Mesendoderm (in vitro differentiated cells): ENCODE results near the gene ADGRE2. TPM values are rescaled to one million over a fixed set of nuclear protein-coding genes. Genes with fewer than 3 reads are reported as not detected.
A peak's percentile ranks its signal among the peaks of the same experiment; 100 is the strongest.

Experiments
- DNase-seq: peaks from one replicate; pipeline ENCODE4 v3.0.0; 2013
- H2AK5ac ChIP-seq: 2 replicates; pipeline ENCODE4 v1.6.1; 2013; ENCODE audit warnings: low read length, inconsistent platforms
- H2BK120ac ChIP-seq: 2 replicates; pipeline ENCODE4 v1.6.1; 2013; ENCODE audit warnings: low read depth, mild to moderate bottlenecking, low read length, moderate library complexity, mixed read lengths
- H2BK15ac ChIP-seq: replicated peaks from 2 replicates; pipeline ENCODE4 v1.6.1; 2013; ENCODE audit warnings: low read depth, mild to moderate bottlenecking, moderate library complexity
- H2BK5ac ChIP-seq: 2 replicates; pipeline ENCODE4 v1.6.1; 2013; ENCODE audit warnings: low read length, inconsistent platforms
- H3K18ac ChIP-seq: 2 replicates; pipeline ENCODE4 v1.6.1; 2013; ENCODE audit warnings: mild to moderate bottlenecking, low read length, mixed read lengths
- H3K23ac ChIP-seq: one replicate; pipeline ENCODE4 v1.6.1; 2013; ENCODE audit warnings: low read length
- H3K27ac ChIP-seq: 2 replicates; pipeline ENCODE4 v1.5.1; 2013; ENCODE audit warnings: low read depth, mild to moderate bottlenecking, inconsistent platforms, low read length, moderate library complexity
- H3K27me3 ChIP-seq: 2 replicates; pipeline ENCODE4 v1.6.1; 2013; ENCODE audit warnings: low read length, control low read depth, mild to moderate bottlenecking, inconsistent platforms; ENCODE audit not compliant: insufficient read depth, poor library complexity
- H3K36me3 ChIP-seq: 2 replicates; pipeline ENCODE4 v1.6.1; 2013; ENCODE audit warnings: low read length, inconsistent platforms; ENCODE audit not compliant: control insufficient read depth, insufficient read depth
- H3K4ac ChIP-seq: one replicate; pipeline ENCODE4 v1.6.1; 2013; ENCODE audit warnings: low read depth, mild to moderate bottlenecking, low read length, moderate library complexity
- H3K4me1 ChIP-seq: 2 replicates; pipeline ENCODE4 v1.6.1; 2013; ENCODE audit warnings: low read depth, low read length, inconsistent platforms; ENCODE audit not compliant: control insufficient read depth
- H3K4me2 ChIP-seq: 2 replicates; pipeline ENCODE4 v1.6.1; 2013; ENCODE audit warnings: low read length
- H3K4me3 ChIP-seq: 2 replicates; pipeline ENCODE4 v1.5.1; 2013; ENCODE audit warnings: mild to moderate bottlenecking, low read length
- H3K56ac ChIP-seq: one replicate; pipeline ENCODE4 v1.6.1; 2013; ENCODE audit warnings: low read length
- H3K79me1 ChIP-seq: 2 replicates; pipeline ENCODE4 v1.6.1; 2013; ENCODE audit warnings: low read length, inconsistent platforms
- H3K79me2 ChIP-seq: 2 replicates; pipeline ENCODE4 v1.6.1; 2013; ENCODE audit warnings: mild to moderate bottlenecking, low read length; ENCODE audit not compliant: control insufficient read depth, insufficient read depth
- H3K9ac ChIP-seq: 2 replicates; pipeline ENCODE4 v1.6.1; 2013; ENCODE audit warnings: low read length, inconsistent platforms
- H4K5ac ChIP-seq: one replicate; pipeline ENCODE4 v1.6.1; 2013; ENCODE audit warnings: low read length
- H4K8ac ChIP-seq: one replicate; pipeline ENCODE4 v1.6.1; 2013; ENCODE audit warnings: low read depth, mild to moderate bottlenecking, control low read depth, low read length, moderate library complexity
- WGBS: extraction: QIAGEN DNeasy Blood & Tissue Kit; methylation state at CpG from one replicate; pipeline ENCODE4 v1.1.7; 2013; ENCODE audit warnings: low lambda C conversion rate, missing lambda C conversion rate; ENCODE audit not compliant: insufficient coverage; ENCODE audit errors: extremely low coverage; 5-methylcytosine and 5-hydroxymethylcytosine counted together
- small RNA-seq: library from polyadenylated mRNA; stranded (forward); fragments of <200 nt; extraction: miRNeasy Mini kit (QIAGEN cat#:217004); gene quantifications from one replicate; pipeline ENCODE3, GENCODE V24; 2013; ENCODE audit not compliant: insufficient read depth

The ADGRE2 gene

DNA sequence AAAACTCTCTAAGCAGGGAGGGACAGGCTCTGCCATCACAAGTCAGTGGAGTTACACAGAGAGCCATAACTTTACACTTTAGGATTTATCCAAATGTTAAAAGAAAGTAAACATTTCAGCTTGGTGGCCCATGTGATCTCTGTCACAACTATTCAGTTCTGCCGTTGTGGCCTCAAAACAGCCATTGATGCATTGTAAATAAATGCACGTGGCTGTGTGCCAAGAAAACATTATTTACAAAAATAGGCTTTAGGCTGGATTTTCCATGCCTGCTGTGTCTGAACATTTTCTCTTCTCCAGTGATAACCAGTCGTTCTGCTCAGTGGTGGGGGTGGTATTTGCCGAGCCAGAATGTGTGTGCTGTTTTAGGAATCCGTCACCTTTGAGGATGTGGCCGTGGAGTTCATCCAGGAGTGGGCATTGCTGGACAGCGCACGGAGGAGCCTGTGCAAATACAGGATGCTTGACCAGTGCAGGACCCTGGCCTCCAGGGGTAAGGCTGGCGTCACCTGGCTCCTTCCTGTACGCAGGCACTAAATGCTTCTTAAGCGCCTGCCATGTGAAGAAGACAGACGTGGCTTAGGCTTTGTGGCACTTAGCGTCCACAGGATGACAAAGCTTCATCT is 83.6 kb downstream of the ADGRE2 start:
- H3K36me3 ChIP-seq, result no peaks in the 10 kb centered on the region
- no peak overlapping the region for H3K4me3 ChIP-seq
- no peaks in the 10 kb centered on the region for H3K79me1 ChIP-seq
- H3K4me2 ChIP-seq, result no peak overlapping the region
- H3K23ac ChIP-seq, result no peak overlapping the region
- no CpG with 5 or more reads among the region's 13 CpGs for WGBS
- H3K27ac ChIP-seq, result no peak overlapping the region
- no peak overlapping the region for H4K5ac ChIP-seq
- no peaks in the 10 kb centered on the region for H3K4me1 ChIP-seq
- H4K8ac ChIP-seq, result no peak overlapping the region
- H3K4ac ChIP-seq, result no peak overlapping the region
- no peak for DNase-seq
- H2BK120ac ChIP-seq, result no peak overlapping the region
- H3K27me3 ChIP-seq, result no peaks in the 10 kb centered on the region
- no peak overlapping the region for H2BK5ac ChIP-seq
- no peak overlapping the region for H3K9ac ChIP-seq
- no peak overlapping the region for H2BK15ac ChIP-seq
- H3K18ac ChIP-seq, result no peak overlapping the region
- H2AK5ac ChIP-seq, result no peak overlapping the region
- H3K56ac ChIP-seq, result no peak overlapping the region
- no peaks in the 10 kb centered on the region for H3K79me2 ChIP-seq

DNA sequence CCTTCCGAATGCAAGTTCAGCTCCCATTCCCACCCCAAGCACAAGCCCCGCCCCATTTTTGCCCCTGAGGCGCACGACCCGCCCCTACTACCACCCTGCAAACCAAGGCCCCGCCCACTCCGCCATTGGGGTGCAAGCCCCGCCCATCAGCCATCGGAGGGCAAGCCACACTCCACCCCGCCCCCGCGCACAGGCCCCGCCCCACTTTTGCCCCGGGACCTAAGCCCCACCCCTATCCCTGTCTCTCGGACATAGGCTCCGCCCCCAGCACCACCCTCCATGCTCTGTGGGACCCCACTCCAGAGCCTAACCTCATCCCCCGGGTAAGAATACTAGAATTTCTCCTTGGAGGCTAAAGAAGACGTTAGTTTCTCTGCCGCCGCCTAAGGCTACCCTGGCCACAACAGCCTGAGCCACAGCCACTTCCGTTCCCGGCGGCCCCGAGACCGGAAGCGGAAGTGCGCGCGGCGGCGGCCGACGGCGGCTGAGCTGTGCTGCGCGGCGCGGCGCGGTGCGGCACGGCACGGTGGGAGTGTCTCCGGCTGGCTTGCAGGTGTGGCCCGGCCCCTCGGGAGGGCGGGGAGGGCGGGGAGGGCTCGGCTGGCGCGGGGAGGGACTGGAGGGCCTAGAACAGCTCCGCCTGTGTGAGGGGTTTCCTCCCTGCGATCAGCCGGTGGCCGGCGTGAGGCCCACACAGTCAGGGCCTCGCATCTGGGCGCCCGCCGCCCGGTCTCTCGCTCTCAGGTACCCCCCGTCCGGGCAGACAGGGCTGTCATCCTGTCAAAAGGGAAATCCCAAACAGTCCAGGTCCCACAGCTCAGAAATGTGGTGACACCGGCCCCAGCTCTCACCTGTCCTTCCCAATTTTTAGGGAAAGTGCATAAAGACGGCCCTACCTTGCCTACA is 88.5 kb downstream of the ADGRE2 start, which contains the start of gene ZNF333:
Gene ZNF333, plus strand, starts transcription at position 451 of the 906 bp plus-strand sequence. CDS start 3,444 bp downstream, outside the sequence.
- H2BK15ac ChIP-seq, result no peak within 1 kb of the TSS
- no peak within 1 kb of the TSS for H3K23ac ChIP-seq
- H4K5ac ChIP-seq, result no peak within 1 kb of the TSS
- H3K79me2 ChIP-seq, result no peaks in the 10 kb centered on the region
- H3K4me2 ChIP-seq, result peak within 1 kb of the TSS; percentile 37
- H3K4me3 ChIP-seq, result peak within 1 kb of the TSS; percentile 72
- no peak within 1 kb of the TSS for H2BK120ac ChIP-seq
- H3K27me3 ChIP-seq, result no peaks in the 10 kb centered on the region
- H2AK5ac ChIP-seq, result no peak within 1 kb of the TSS
- H3K36me3 ChIP-seq, result no peaks in the 10 kb centered on the region
- peak within 1 kb of the TSS; percentile 96 for H3K27ac ChIP-seq
- no CpG with 5 or more reads among the region's 66 CpGs for WGBS
- H3K4ac ChIP-seq, result peak within 1 kb of the TSS; percentile 74
- H3K4me1 ChIP-seq, result no peaks in the 10 kb centered on the region
- peak within 1 kb of the TSS; percentile 66 for H3K9ac ChIP-seq
- H3K18ac ChIP-seq, result peak within 1 kb of the TSS; percentile 99
- peak; percentile 94 for DNase-seq
- H4K8ac ChIP-seq, result peak within 1 kb of the TSS; percentile 76
- peak within 1 kb of the TSS; percentile 87 for H3K56ac ChIP-seq
- H2BK5ac ChIP-seq, result no peak within 1 kb of the TSS
- no peaks in the 10 kb centered on the region for H3K79me1 ChIP-seq

DNA sequence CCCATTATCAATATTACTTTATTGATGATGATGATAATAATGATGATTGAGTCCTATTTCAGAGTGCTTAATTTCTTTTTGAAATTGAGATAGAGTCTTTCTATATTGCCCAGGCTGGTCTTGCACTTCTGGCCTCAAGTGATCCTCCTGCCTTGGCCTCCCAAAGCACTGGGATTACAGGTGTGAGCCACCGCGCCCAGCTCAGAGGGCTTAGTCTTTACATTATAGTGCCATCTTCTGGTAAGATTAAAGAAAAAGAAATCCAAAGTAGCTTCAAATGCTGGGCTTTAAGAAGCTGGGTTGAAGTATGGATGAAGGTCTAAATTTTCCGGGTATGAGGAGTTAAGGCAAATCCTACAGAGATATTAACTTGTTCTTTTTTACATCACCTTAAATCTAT is 91.9 kb downstream of the ADGRE2 start:
- Histone ChIP-seq H3K27me3 (no peaks in the 10 kb centered on the region), H2AK5ac (no peak overlapping the region), H2BK120ac (no peak overlapping the region), H3K9ac (no peak overlapping the region), H3K36me3 (no peaks in the 10 kb centered on the region), H3K4me1 (no peaks in the 10 kb centered on the region), H2BK5ac (no peak overlapping the region), H3K27ac (no peak overlapping the region), H3K23ac (no peak overlapping the region), H3K56ac (no peak overlapping the region), H4K8ac (no peak overlapping the region), H3K18ac (no peak overlapping the region), H4K5ac (no peak overlapping the region), H3K4me2 (no peak overlapping the region), H3K79me1 (no peaks in the 10 kb centered on the region), H3K4me3 (no peak overlapping the region), H3K4ac (no peak overlapping the region), H2BK15ac (no peak overlapping the region), H3K79me2 (no peaks in the 10 kb centered on the region)
- WGBS, result no CpG with 5 or more reads among the region's 3 CpGs
- DNase-seq, result peak; percentile 27

DNA sequence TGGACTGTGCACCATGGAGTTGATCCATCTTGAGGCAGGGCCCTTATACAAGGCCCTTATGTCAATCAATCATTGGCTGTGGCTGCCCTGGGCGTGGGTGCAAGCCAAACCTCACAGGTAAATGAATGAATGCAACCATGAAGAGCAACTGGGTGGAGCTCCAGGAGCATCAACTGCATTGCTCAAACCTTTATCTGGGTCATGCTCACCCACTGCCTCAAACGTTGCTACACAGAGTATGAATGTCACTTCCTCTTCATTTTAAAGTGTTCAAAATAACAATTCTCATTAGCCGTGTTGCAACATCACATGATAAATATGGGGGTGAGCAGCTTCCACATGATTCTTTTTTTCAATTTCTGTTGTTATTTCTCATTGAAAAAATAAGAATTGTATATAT is 94.9 kb downstream of the ADGRE2 start:
- Histone ChIP-seq H4K8ac (no peak overlapping the region), H2BK120ac (no peak overlapping the region), H3K79me1 (no peaks in the 10 kb centered on the region), H3K23ac (no peak overlapping the region), H3K18ac (no peak overlapping the region), H2BK15ac (no peak overlapping the region), H4K5ac (no peak overlapping the region), H3K9ac (no peak overlapping the region), H3K27ac (no peak overlapping the region), H3K36me3 (no peaks in the 10 kb centered on the region), H3K4ac (no peak overlapping the region), H2AK5ac (no peak overlapping the region), H3K79me2 (no peaks in the 10 kb centered on the region), H3K4me1 (no peaks in the 10 kb centered on the region), H2BK5ac (no peak overlapping the region), H3K56ac (no peak overlapping the region), H3K27me3 (no peaks in the 10 kb centered on the region), H3K4me2 (no peak overlapping the region), H3K4me3 (no peak overlapping the region)
- no CpG with 5 or more reads among the region's 3 CpGs for WGBS
- DNase-seq, result no peak

Small RNAs within 50 kb of the gene (small RNA-seq; reads per million reads assigned to genes)
- gene AC005255.1, result not detected
